DMS79 (cell line): Measurements from ENCODE around the gene KLC1.

Experiments used
- DNase-seq: peaks from one replicate; lab custom pipeline; 2025; lab: John Stamatoyannopoulos, UW

Gene KLC1

DNA sequence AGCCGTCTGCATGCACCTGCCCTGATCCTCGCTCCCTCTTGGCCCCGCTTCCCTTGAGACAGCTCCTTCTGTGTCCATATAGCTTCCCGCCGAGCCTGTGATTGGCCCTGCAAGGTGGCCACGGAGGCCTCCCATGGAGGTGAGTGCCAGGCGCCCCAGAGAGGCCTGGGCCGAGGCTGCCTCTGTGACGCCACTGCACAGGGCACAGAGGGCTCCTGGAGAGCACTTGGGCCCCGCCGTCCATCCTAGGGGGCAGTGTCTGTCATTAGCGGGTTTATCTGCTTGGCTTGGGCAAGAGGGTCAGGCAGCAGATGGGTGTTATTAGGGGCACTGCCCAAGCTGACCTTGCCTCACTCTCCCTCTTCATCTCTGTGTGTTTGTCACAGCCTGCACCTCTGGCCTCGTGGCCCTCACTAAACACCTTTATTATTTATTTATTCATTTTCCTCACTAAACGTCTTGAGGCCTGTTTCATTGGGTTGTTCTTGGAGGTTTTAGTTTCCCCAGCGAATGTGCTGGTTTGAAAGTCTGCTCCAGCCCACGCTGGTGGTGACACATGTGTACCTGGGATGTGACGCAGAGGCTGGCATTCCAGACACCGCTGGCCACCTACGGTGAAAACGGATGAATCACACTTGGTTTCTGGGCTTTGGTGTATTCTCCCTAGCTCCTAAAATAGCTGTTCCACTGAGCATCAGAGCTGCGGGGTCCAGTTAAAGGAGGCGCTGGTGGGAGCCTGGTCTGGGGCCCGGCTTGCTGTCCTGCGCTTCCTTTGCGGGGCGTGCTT is 92.5 kb downstream of the KLC1 start:
- DNase-seq = no peak

DNA sequence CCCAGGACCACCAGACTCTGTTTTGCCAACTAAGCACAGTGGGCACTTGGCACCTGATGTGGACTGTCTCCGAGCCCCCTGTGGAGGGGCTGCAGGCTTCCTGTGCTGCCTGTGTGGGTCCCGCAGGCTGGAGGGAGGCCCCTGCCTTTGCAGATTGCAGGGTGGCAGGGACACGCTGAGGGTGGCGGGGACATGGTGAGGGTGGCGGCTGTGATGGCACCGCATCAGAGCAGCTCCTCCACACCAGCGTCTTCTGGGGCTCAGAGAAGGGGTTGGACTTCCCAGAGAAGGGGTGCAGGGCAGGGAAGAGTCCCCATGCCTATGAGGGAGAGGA is 94.7 kb downstream of the KLC1 start:
- DNase-seq = no peak

DNA sequence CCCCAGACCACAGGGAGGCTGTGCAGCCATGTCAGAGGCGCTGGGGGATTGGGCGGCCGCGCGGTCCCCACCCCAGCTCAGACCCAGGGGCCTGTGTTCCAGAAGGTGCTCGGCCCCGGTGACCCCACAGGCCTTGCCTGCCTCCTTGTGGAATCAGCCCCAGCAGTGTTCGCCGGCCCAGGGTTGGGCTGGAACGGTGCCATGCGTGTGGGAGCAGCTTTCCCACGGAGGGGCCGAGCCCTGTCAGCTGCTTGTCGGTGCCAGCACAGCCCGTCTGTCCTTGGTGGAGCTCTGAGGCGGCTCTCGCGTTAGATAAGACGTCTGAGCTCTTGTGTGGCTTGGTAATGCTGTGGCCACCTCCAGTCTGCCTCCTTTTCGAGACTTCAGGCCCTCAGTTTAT is 95.1 kb downstream of the KLC1 start:
- no peak for DNase-seq

DNA sequence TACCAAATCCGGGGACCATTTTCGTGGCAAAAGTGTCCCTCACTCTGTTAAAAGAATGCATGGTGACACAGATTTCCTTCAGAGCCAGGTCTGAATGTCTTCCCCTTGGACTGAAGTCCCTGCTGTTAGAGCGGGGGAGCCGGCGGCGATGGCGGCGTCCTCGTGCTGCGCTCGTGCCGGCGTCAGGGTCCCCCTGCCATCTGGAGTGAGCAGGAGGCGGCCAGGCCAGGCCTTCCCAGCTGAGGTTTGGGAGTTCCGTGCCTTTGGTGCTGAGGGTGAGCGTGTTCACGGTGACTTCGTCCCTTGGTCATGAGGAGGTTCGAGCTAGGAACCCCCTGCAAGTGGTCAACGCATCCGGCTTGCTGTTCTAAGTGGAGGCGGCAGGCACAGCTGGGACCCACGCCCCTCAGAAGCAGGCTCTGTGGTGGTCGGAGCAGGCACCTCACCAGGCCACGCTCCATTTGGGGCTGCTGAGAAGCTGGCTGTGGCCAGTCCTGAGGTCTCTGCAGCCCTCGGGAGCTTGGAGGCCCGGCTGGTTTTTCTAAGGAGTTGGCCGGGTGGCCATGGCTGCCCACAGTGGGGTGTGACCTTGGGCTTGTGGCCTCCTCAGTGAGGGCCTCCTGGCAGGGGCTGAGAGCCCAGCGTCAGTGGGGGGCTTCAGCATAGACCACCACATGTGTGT is 96.1 kb downstream of the KLC1 start:
- DNase-seq = no peak

- no peak for DNase-seq
These were observed 96.9 kb downstream of the KLC1 start for GRCh38 chr14:103725739-103726395.

DNA sequence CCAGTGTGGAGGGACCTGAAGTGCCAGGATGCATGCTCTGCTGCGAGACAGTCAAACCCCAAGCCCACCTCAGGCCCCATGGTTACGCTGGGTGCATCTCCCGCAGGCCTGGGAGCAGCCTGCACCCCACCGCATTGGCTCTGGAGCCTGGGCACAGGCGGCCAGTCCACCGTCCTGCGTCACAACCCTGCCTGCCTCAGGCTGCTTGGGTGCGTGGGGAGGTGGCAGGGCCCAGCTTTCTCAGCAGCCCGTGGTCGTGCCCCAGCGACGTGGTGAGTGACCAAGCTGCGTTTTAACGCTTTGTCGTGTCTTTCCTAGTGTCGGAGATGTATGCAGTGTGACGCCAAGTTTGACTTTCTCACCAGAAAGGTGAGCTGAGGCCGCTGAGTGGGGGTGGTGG is 97.5 kb downstream of the KLC1 start:
- DNase-seq = no peak

DNA sequence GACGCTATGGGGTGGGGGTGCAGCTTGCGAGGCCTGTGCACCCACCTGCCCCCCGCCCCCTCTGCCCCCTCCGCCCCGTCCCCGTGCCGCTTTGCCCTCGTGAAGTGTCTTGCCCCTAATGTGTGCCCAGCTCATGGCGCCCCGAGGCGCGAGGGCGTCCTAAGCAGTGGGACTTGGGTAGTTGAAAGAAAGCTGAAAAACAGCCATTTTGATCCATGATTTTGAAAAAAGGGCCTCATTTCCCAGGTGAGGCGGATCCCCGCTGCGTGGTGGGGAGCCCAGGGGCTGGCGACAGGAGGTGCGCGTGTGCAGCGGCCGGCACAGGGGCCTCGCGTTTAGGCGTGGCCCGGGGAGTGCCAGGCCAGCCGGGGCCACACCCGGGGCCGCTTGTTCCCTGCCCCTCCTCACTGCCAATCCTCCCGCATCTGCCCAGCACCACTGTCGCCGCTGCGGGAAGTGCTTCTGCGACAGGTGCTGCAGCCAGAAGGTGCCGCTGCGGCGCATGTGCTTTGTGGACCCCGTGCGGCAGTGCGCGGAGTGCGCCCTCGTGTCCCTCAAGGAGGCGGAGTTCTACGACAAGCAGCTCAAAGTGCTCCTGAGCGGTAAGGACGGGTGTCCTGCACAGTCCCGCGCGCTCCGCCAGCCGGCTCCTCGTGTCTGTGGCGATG is 98.4 kb downstream of the KLC1 start:
- no peak for DNase-seq

DNA sequence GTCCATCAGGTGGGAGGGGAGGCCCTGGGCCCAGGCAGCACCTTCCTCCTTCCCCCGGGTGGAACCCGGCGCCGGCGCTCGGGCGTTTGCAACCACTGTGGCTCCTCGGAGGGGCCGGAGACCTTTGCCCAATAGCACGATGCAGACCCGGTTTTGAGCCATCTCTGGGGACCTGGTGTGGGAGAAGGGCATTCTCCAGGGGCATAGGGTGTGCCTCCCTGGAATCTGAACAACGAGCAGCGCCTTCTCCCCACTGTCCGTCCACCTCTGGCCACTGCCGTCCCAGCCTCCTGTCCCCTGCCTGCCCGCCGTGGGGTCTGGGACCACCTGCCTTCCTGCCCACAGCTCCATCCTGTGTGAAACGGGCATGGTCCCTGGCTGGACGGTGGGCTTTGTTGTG is 99.1 kb downstream of the KLC1 start:
- DNase-seq = no peak

- peak; percentile 76 for DNase-seq
These were observed 99.7 kb downstream of the KLC1 start for GRCh38 chr14:103728721-103729120.

DNA sequence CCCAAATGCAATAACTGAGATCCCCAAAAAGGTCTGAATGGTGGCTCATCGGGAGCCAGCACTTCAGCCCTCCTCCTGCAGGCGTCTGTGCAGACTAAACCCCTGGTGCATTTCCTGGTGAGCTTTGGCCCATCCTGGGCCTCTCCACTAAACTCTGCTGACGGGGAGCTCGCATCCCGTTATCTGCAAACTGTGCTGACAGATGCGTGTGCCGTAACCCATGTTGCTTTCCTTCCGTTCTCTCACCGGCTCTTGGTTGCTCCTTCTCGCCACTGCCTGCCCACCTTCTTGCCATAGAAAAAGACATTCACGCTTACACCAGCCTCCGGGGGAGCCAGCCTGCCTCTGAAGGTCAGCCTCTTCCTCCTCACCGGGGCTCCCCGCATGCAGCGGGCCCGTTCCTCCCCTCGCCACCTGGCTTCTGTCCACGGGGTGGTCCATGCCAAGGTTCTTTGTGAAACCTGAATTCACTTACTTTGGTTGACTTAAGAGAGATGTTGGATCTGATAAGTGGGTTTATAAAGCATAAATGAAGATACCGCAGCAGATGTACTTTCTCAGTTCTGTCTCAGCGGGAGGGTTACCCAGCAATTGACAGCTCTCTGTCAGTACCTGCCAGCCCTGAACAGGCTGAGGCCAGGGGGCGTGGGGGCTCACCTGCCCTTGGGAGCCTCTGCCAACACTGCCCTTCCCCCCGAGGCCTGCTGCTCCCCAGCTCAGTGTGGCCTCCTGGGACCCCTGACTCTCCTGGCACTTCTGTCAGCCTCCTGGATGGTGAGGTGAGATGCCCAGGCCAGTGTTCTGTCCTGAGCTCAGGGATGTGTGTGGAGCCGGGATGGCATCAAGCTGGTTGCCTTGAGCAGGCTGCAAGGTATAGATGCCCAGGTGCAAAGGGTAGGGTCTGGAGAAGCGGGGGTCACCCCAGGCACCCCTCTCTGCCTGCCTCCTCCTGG is 100.8 kb downstream of the KLC1 start:
- no peak for DNase-seq

- no peak for DNase-seq
These were observed 101.6 kb downstream of the KLC1 start for GRCh38 chr14:103730490-103731035.

DNA sequence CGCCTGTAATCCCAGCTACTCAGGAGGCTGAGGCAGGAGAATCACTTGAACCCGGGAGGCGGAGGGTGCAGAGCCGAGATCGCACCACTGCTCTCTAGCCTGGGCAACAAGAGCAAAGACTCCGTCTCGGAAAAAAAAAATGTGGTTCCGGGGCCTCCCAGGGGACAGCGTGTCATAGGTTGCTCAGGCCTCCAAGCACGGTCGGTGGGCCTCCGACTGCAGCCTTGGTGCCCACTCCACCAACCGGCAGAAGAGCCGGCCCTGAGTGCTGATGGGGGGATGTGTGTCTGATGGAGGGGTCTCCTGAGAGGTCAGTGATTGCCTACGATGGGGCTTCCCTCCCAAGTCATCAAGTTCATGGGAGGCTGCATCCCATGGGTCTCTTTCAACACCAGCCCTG is 102.5 kb downstream of the KLC1 start:
- no peak for DNase-seq

DNA sequence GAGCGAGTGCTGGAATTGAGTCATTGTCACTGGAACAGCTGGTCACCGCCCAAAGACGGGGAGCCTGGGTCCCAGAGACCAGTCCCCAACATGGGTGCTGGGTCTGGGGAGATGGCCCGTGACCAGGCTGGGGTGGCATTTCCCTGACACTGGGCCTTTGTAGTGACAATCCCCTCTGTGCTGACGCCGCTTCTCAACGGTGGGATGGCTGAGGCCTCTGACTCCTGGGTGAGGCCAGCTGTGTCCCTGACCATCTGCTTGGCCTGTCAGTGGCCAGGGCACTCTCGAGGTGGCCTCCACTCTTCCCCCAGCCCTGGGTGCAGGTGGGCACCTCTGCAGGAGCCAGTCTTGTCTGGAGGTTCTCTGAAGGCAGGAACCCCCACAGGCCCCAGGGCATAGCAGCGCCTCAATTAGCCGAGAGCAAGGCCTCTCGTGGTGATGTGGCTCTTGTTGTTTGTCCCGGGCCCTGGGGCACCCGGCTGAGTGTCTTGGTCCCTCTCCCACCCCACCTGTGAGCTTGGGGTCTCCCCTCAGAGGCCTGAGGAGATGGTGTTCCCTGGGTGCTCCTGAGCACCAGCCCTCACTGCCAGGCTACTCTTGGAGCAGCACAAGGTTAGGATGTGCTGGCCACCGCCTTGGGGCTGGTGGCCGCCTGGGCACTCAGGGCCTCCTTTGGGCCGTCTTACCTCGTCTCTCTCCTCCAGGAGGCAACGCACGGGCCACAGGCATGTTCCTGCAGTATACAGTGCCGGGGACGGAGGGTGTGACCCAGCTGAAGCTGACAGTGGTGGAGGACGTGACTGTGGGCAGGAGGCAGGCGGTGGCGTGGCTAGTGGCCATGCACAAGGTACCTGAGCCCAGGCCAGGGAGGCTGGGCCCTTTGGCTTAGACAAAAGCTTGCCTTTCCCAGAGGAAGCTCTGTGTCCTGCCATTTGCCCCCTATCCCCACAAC is 103.2 kb downstream of the KLC1 start:
- DNase-seq = no peak

DNA sequence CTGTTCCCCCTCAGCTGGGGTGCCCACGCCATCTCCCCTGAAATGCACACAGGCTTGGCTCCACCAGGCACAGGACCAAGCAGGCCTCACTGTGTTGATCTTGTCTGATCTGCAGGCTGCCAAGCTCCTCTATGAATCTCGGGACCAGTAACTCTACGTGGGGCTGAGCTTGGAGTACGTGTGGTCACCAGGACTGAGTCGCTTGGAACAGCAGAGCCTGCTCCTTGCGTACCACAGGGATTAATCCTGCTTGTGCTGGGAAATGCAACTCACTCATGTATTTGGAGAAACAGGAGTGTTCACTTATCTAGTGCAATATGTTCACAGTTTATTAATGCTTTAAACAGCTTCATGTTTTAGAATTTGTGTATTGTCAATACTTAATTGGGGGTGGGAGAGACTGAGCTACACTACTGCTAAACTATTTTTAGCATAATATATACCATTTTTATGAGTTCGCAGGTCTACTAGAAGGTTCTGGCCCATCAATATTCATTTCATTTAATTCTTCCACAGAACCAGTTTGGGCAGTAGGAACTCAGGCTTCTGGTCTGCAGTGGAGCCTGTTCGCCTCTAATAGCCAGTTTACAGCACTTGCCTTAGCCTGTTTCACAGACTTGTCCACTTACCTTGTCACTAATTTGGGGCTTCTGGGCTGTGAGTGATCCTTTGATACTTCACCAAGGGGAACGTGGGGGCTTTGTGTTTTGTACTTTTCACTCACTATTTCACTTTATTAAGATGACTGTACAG is 104.0 kb downstream of the KLC1 start:
- DNase-seq = no peak

DNA sequence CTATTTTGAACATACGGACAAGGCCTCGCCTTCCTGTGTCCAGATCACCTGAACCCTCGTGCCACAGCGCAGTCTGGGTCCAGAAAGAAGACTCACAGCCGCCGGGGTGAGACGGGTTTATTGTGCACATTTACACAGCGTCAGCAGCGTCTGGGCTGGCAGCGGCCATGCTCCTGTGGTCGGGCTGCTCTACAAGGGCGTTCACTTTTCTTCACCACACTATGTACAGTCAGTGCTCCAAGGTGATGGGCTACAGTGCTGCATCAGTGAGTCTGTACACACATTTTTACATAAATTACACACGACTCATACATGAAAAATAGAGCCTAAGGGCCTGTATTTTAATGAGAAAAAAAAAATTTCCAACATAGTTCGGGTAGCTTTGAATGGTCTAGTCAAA is 104.6 kb downstream of the KLC1 start:
- no peak for DNase-seq

DNA sequence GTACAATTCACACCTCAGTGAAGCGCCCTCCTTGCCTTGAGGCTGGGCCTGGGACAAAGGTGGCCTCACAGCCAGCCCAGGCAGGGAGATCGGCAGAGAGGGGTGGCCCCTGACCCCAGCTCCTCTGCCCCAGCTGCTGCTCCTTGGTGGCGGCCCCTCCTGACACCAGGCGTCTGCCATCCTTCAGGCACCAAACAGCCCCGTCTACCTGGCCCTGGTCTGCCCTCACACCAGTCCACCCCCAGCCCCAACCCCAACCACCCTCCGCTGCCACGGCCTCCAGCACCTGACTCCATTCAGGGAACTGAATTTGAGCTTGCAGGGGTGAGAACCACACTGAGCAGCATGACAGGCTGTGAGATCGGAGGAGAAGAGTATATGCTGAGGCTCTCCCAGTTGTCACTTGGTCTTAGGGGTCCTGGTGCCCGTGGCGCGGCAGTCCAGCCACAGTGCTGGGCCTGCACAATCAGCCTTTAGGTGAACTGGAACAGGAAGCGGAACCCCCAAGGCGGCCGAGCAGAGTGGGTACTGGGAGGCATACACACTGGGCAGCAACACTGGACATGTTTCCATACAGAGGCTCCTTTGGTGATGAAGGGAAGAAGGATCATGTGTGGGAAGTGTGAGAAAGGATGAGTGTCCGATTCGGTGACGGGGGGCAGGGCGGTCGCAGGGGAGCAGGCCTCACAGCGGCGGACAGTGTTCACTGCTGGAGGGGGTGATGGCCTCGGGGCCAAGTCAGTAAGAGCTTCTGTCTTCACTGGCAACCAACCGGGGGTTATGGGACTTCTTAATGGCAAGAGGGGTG is 105.3 kb downstream of the KLC1 start:
- DNase-seq = no peak

DNA sequence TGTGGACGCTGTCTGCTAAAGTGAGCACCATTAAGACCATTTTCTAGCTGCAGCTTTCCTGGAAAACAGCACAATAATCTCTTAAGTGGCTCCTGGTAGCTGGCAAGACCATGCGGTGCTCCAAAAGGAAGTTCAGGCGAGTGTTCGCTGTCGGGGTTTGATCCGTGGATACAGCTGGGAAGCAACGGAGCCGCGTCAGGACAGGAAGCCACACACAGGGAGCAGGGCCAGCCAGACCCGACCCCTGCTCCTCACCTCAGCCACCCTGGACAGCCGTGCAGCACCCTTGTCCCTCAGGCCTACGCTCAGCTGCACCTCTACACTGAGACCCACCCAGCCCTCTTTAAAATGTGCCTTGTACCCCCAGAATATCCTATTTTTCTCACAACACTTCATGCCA is 106.0 kb downstream of the KLC1 start:
- no peak for DNase-seq

DNA sequence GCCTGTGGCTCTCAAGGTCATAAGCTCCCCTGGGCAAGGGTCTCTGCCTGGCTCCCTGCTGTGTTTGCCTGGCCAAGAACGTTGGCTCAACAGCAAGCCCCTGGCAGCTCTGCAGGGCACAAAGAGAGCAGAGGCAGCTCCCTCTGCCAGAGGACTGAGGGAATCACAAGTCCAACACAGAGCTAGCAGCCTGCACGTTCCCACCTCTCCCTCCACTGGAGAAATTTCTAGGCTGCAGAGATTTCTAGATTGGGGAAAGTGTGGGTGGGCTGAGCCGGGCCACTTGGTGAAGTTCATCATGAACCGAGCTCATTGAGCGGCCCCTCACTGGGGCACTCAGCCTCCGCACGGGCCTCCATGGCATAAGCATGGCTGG is 106.4 kb downstream of the KLC1 start:
- no peak for DNase-seq
